SU-DHL-6 (cell line): Measurements from ENCODE around the gene GPR82.

ENCODE experiments used
- H2AFZ ChIP-seq: fragments of 200-600 bp; sonication (generic); 2 replicates; pipeline ENCODE4 v1.6.1; 2014; ENCODE audit warnings: low read depth, mild to moderate bottlenecking, moderate library complexity, mixed read lengths, antibody characterized with exemption, low read length; ENCODE audit not compliant: severe bottlenecking
- H3F3A ChIP-seq: fragments of 200-600 bp; shearing (Covaris generic); 2 replicates; pipeline ENCODE4 v1.6.0; 2016; ENCODE audit warnings: antibody characterized with exemption, mild to moderate bottlenecking; ENCODE audit not compliant: insufficient read depth
- H3K27ac ChIP-seq: fragments of 200-600 bp; sonication (generic); 2 replicates; pipeline ENCODE4 v1.5.1; 2016; ENCODE audit warnings: low read depth, mild to moderate bottlenecking, low read length, moderate library complexity, mixed read lengths
- H3K27me3 ChIP-seq: fragments of 200-600 bp; sonication (generic), shearing (Covaris generic); 2 replicates; pipeline ENCODE4 v1.6.0; 2014; ENCODE audit warnings: mild to moderate bottlenecking, low read length
- H3K36me3 ChIP-seq: fragments of 200-600 bp; sonication (generic); 2 replicates; pipeline ENCODE4 v1.6.1; 2014; ENCODE audit warnings: mild to moderate bottlenecking, low read length, mixed read lengths
- H3K4me2 ChIP-seq: fragments of 300-600, 200-600 bp; shearing (Covaris generic), sonication (generic); 2 replicates; pipeline ENCODE4 v1.6.0; 2014; ENCODE audit warnings: low read length, low read depth, mild to moderate bottlenecking; ENCODE audit not compliant: poor library complexity, severe bottlenecking
- H3K4me3 ChIP-seq: fragments of 200-600 bp; sonication (generic); 2 replicates; pipeline ENCODE4 v1.5.1; 2014; ENCODE audit warnings: antibody characterized with exemption, low read length, mild to moderate bottlenecking, mixed read lengths; ENCODE audit not compliant: insufficient read depth, poor library complexity, severe bottlenecking
- H3K79me2 ChIP-seq: fragments of 200-600 bp; sonication (generic); 2 replicates; pipeline ENCODE4 v1.6.1; 2014; ENCODE audit warnings: mild to moderate bottlenecking, low read length, moderate library complexity; ENCODE audit not compliant: insufficient read depth
- H3K9ac ChIP-seq: fragments of 200-600 bp; sonication (generic); 2 replicates; pipeline ENCODE4 v1.7.0; 2014; ENCODE audit warnings: mild to moderate bottlenecking, low read length
- H3K9me2 ChIP-seq: fragments of 200-600 bp; sonication (generic); replicated peaks from 2 replicates; pipeline ENCODE4 v1.6.1; 2014; ENCODE audit warnings: low read length; ENCODE audit not compliant: insufficient read depth
- H3K9me3 ChIP-seq: fragments of 200-600 bp; sonication (generic); 2 replicates; pipeline ENCODE4 v1.6.1; 2014; ENCODE audit warnings: low read length, mixed read lengths; ENCODE audit not compliant: insufficient read depth
- H4K20me1 ChIP-seq: fragments of 200-600 bp; sonication (generic); 2 replicates; pipeline ENCODE4 v1.6.1; 2014; ENCODE audit warnings: low read depth, mild to moderate bottlenecking, antibody characterized with exemption, low read length, moderate library complexity, mixed read lengths
- EZH2phosphoT487 ChIP-seq: fragments of 200-600 bp; sonication (generic), shearing (Covaris generic); conservative IDR thresholded peaks from 2 replicates; pipeline ENCODE4 v1.6.1; 2018; ENCODE audit warnings: mild to moderate bottlenecking, antibody characterized with exemption, low read length, moderate library complexity, mixed read lengths
- TF ChIP-seq, protein P1 (sequence below): fragments of 200-600 bp; sonication (generic); IDR thresholded peaks from one replicate; pipeline ENCODE4 v1.5.1; 2017; ENCODE audit warnings: antibody characterized with exemption, mild to moderate bottlenecking, low read length, moderate library complexity; ENCODE audit not compliant: insufficient read depth, poor library complexity, severe bottlenecking

The GPR82 gene

DNA sequence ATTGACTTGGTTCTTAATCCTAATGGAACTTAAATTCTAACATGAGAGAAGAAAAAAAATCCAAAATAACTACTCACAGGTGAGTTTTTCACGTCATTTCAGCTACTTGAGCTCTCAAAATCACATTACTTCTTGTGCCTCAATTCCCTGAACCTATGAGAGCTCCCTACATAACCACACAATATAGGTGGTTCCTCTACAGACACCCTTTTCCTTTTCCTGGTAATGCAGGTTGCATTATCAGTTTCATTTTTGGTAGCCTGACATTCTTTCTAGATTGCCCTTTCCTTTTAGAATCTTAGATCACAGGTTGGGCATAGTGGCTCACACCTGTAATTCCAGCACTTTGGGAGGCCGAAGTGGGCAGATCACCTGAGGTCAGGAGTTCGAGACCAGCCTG lies 31.0 kb upstream of the GPR82 start:
- no peaks in the 10 kb centered on the region for H3K9me3 ChIP-seq
- TF ChIP-seq, protein P1, sequence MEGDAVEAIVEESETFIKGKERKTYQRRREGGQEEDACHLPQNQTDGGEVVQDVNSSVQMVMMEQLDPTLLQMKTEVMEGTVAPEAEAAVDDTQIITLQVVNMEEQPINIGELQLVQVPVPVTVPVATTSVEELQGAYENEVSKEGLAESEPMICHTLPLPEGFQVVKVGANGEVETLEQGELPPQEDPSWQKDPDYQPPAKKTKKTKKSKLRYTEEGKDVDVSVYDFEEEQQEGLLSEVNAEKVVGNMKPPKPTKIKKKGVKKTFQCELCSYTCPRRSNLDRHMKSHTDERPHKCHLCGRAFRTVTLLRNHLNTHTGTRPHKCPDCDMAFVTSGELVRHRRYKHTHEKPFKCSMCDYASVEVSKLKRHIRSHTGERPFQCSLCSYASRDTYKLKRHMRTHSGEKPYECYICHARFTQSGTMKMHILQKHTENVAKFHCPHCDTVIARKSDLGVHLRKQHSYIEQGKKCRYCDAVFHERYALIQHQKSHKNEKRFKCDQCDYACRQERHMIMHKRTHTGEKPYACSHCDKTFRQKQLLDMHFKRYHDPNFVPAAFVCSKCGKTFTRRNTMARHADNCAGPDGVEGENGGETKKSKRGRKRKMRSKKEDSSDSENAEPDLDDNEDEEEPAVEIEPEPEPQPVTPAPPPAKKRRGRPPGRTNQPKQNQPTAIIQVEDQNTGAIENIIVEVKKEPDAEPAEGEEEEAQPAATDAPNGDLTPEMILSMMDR = no peak
- no peak for TF ChIP-seq EZH2phosphoT487
- no peaks in the 10 kb centered on the region for H3K9me2 ChIP-seq
- H2AFZ ChIP-seq = no peak overlapping the region
- H3K4me3 ChIP-seq = no peak overlapping the region
- no peak overlapping the region for H3K9ac ChIP-seq
- 0 out of 2 replicates have a peak, but pooled peaks cover 5% of the 10 kb centered on the region for H3F3A ChIP-seq
- no peaks in the 10 kb centered on the region for H3K27me3 ChIP-seq
- no peak overlapping the region for H3K4me2 ChIP-seq
- no peak overlapping the region for H3K27ac ChIP-seq
- H4K20me1 ChIP-seq = no peaks in the 10 kb centered on the region
- H3K36me3 ChIP-seq = no peaks in the 10 kb centered on the region
- H3K79me2 ChIP-seq = no peaks in the 10 kb centered on the region

DNA sequence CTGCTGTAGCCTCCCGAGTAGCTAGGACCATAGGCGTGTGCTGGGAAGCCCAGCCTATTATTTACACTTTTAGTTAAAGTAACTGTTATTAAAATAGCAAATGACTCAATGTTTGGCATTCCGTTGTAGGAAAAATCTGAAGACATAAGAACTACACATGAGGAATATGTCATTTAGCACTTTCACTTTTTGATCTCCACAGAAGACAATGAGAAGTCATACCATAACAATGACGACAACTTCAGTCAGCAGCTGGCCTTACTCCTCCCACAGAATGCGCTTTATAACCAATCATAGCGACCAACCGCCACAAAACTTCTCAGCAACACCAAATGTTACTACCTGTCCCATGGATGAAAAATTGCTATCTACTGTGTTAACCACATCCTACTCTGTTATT lies 28.6 kb upstream of the GPR82 start:
- Histone ChIP-seq H4K20me1 (no peaks in the 10 kb centered on the region), H3K36me3 (no peaks in the 10 kb centered on the region), H3K27me3 (no peaks in the 10 kb centered on the region), H3K4me3 (no peak overlapping the region), H3K27ac (no peak overlapping the region), H3K9me2 (no peaks in the 10 kb centered on the region), H3F3A (no peaks in the 10 kb centered on the region), H3K9me3 (no peaks in the 10 kb centered on the region), H2AFZ (no peak overlapping the region), H3K9ac (no peak overlapping the region), H3K79me2 (no peaks in the 10 kb centered on the region), H3K4me2 (no peak overlapping the region)
- no peak for TF ChIP-seq EZH2phosphoT487
- TF ChIP-seq, protein P1 = no peak

DNA sequence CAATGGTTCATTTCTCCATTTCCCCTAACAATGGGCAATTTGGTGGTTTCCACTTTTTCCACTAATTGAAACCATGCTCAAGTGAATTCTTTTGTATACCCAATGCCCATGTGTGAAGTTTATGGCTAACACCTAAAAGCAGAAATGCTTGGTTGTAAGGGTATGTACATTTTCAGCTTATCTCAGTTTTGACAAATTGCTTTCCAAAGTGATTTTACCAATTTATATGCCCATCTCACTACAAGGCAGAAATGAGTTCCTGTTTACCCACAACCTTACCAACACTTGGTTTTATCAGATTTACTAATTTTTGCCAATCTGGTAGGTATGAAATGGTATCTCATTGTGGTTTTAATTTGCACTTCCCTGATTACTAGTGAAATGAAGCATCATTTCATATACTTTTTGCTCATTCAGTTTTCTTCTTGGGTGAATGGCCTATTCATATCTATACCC lies 20.4 kb upstream of the GPR82 start:
- TF ChIP-seq EZH2phosphoT487 = no peak
- TF ChIP-seq, protein P1 = no peak
- Histone ChIP-seq H3K27ac (no peak overlapping the region), H3K79me2 (no peaks in the 10 kb centered on the region), H3K9ac (no peak overlapping the region), H3K4me2 (no peak overlapping the region), H3K4me3 (no peak overlapping the region), H3K27me3 (no peaks in the 10 kb centered on the region), H3F3A (peaks cover 18% of the 10 kb centered on the region), H4K20me1 (no peaks in the 10 kb centered on the region), H3K9me2 (no peaks in the 10 kb centered on the region), H3K36me3 (no peaks in the 10 kb centered on the region), H3K9me3 (no peaks in the 10 kb centered on the region), H2AFZ (no peak overlapping the region)

DNA sequence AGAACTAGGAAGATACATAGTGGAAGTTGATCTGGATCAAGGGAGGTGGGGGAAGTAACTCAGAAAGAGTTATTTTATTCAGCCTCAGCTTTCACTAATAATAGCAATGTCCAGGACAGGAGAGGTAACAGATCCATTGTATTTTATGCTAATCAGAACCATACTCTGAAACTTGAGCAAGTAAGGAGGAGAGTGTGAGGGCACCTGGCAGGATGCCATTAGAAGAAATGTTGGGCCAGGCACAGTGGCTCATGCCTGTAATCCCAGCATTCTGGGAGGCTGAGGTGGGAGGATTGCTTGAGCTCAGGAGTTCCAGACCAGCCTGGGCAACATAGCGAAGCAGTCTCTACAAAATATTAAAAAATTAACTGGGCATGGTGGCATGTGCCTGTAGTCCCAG lies 18.9 kb upstream of the GPR82 start:
- H3F3A ChIP-seq = peaks cover 19% of the 10 kb centered on the region
- no peaks in the 10 kb centered on the region for H4K20me1 ChIP-seq
- H3K27me3 ChIP-seq = no peaks in the 10 kb centered on the region
- 0 out of 2 replicates have a peak overlapping the region, but pooled peaks have one; percentile 47 for H3K9ac ChIP-seq
- no peak overlapping the region for H2AFZ ChIP-seq
- no peaks in the 10 kb centered on the region for H3K9me2 ChIP-seq
- H3K4me3 ChIP-seq = no peak overlapping the region
- H3K36me3 ChIP-seq = no peaks in the 10 kb centered on the region
- peak overlapping the region; percentile 70 for H3K4me2 ChIP-seq
- H3K9me3 ChIP-seq = no peaks in the 10 kb centered on the region
- no peaks in the 10 kb centered on the region for H3K79me2 ChIP-seq
- no peak for TF ChIP-seq EZH2phosphoT487
- TF ChIP-seq, protein P1 = no peak
- peak overlapping the region; percentile 97 for H3K27ac ChIP-seq
